Brain microvascular endothelial cell (primary cell): ENCODE measurements around the gene HBS1L.

Experiments
- DNase-seq: peaks from one replicate; pipeline ENCODE4 v3.0.0-alpha.2; 2020
- H3K27ac ChIP-seq: fragments of 250-450 bp; sonication (Bioruptor Pico); 2 replicates; pipeline ENCODE4 v1.5.1; 2020; ENCODE audit warnings: mild to moderate bottlenecking, moderate library complexity
- H3K27me3 ChIP-seq: fragments of 250-450 bp; sonication (Bioruptor Pico); replicated peaks from 2 replicates; pipeline ENCODE4 v1.5.1; 2020; ENCODE audit warnings: mild to moderate bottlenecking
- H3K36me3 ChIP-seq: fragments of 250-450 bp; sonication (Bioruptor Pico); replicated peaks from 2 replicates; pipeline ENCODE4 v1.5.1; 2020; ENCODE audit warnings: mild to moderate bottlenecking
- H3K4me3 ChIP-seq: 2 replicates; pipeline ENCODE4 v1.5.1; 2011; ENCODE audit warnings: low read depth, mild to moderate bottlenecking, control low read depth, low read length, moderate library complexity
- in situ Hi-C: cut with HindIII; loops from 2 replicates; pipeline ENCODE4 v1.10.0; 2017; ENCODE audit warnings: low sequenced_read_pairs, low pct_ligation_motif_present
- TF ChIP-seq, protein P1 (sequence below): IDR thresholded peaks from 2 replicates; pipeline ENCODE4 v1.5.1; 2011; ENCODE audit warnings: low read depth, mild to moderate bottlenecking, moderate library complexity, low read length, control low read depth, inconsistent platforms; ENCODE audit errors: missing control alignments

Gene HBS1L

DNA sequence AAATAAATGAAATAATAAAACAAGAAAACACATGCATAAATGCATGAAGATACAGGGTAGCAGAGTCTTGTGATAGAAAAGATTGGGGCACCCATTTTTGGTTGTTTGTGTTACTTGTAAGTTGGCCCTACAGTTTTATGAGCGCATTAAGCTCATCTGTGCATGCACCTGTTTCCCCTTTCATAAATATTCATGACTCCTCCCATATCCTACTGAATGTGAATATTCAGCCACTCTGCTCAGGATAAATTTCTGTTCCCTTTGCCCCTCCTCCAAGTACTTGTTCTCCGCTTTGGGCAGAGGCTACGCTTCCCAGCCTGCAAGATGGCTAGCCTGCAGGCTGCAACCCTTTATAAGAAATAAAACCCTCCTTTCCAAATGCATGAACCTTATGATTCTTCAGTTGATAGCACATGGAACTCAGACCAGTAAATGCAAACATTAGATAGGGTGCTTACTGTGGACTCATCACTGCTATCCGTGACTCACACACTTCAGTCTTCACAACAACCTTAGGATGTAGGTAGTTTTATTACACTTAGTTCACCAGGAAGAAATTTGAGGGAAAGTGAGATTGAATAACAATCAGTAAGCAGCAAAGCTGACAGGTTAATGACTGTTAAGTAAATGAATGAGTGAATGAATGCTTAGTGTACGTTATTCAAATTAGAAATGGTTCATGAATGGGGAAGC lies 119.7 kb downstream of the HBS1L start:
- in situ Hi-C loops = no loop called here
- H3K27ac ChIP-seq = no peak overlapping the region

DNA sequence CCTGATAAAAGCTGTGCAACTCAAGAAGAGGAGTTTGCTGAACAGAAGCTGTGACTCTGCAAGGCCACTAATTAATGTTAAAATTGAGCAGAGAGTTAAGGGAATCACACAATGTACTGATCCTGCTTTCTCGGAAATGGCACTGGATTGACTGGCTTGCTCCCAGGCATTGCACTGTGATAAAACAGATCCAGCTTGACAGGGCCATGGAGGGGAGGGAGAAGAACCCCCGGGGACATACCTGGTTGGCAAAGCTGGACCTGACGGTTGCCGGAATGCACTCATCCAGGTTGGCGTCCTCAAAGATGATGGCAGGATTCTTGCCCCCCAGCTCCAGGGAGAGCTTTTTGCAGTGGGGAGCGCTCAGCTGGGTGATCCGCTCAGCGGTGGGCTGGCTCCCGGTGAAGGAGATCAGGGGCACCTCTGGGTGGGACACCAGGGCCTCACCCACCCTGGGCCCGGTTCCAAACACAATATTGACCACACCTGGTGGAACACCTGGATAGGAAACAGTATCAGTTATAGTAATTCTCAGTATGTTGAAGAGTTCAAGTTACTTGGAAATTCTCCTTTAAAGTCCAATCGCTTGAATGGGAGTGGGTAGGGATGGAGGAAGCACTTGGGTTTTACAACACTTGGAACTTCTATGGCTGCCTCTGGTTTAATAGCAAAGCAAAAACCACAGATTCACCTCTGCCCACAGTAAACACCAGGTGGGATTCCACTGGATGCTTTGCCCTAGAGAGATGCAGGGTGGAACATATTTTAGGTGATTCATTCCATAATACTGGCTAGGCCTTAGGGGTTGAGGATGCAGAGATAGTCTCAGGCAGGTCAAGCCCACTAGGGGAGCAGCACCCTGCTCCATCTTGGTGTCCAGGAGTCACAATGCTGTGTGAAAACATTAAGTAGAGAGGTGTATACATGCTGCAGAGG lies 121.8 kb downstream of the HBS1L start:
- in situ Hi-C loops = no loop called here
- H3K27me3 ChIP-seq = no peaks in the 10 kb centered on the region
- H3K27ac ChIP-seq = no peak overlapping the region
- no peak overlapping the region for H3K4me3 ChIP-seq
- TF ChIP-seq, protein P1, sequence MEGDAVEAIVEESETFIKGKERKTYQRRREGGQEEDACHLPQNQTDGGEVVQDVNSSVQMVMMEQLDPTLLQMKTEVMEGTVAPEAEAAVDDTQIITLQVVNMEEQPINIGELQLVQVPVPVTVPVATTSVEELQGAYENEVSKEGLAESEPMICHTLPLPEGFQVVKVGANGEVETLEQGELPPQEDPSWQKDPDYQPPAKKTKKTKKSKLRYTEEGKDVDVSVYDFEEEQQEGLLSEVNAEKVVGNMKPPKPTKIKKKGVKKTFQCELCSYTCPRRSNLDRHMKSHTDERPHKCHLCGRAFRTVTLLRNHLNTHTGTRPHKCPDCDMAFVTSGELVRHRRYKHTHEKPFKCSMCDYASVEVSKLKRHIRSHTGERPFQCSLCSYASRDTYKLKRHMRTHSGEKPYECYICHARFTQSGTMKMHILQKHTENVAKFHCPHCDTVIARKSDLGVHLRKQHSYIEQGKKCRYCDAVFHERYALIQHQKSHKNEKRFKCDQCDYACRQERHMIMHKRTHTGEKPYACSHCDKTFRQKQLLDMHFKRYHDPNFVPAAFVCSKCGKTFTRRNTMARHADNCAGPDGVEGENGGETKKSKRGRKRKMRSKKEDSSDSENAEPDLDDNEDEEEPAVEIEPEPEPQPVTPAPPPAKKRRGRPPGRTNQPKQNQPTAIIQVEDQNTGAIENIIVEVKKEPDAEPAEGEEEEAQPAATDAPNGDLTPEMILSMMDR = no peak
- H3K36me3 ChIP-seq = no peaks in the 10 kb centered on the region
- DNase-seq = no peak

More for the DNA sequence above, 119.7 kb downstream of the HBS1L start:
- Histone ChIP-seq H3K4me3 (no peak overlapping the region), H3K36me3 (no peaks in the 10 kb centered on the region), H3K27me3 (no peaks in the 10 kb centered on the region)
- TF ChIP-seq, protein P1 = no peak
- DNase-seq = no peak

DNA sequence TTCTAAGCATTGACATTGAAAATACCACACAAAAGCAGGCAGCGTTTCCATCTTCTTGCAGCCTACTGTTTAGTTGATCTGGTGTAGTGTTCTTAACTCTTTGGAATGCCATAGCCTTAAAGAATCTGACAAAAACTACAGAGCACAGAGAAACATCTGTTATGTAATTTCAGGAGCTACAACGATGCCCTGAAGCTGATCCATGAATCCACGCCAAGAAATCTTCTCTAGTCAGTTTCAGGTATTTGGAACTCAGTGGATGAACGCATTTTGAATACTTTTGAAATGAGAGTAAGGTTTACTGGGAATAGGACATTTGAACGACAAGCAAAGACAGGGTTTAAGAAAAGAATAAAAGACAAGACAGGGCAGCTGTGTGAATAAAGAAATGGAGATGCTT lies 122.5 kb downstream of the HBS1L start:
- no peak for DNase-seq
- Histone ChIP-seq H3K36me3 (no peaks in the 10 kb centered on the region), H3K27ac (no peak overlapping the region), H3K4me3 (no peak overlapping the region), H3K27me3 (no peaks in the 10 kb centered on the region)
- TF ChIP-seq, protein P1 = no peak
- in situ Hi-C loops = no loop called here

DNA sequence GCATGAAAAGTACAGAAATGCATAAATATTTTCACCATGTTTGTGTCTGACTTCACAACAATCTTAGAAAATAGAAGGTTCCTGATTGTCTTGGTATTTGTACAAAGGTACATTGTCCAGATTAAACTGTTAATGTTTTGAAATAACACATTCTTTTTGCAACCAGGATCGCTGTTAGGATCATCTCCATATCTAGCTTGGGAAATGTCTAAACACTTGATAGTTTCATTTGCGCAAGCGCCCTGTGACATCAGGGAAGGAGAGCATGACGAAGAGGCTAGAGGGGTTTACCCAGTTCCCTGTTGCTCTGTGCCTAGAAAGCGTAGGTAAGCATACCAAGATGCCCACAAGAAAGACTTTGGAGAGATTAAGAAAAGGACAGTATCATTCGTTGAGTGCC lies 124.2 kb downstream of the HBS1L start:
- no peaks in the 10 kb centered on the region for H3K27me3 ChIP-seq
- H3K36me3 ChIP-seq = no peaks in the 10 kb centered on the region
- no peak for DNase-seq
- TF ChIP-seq, protein P1 = no peak
- in situ Hi-C loops = no loop called here
- no peak overlapping the region for H3K27ac ChIP-seq
- no peak overlapping the region for H3K4me3 ChIP-seq

DNA sequence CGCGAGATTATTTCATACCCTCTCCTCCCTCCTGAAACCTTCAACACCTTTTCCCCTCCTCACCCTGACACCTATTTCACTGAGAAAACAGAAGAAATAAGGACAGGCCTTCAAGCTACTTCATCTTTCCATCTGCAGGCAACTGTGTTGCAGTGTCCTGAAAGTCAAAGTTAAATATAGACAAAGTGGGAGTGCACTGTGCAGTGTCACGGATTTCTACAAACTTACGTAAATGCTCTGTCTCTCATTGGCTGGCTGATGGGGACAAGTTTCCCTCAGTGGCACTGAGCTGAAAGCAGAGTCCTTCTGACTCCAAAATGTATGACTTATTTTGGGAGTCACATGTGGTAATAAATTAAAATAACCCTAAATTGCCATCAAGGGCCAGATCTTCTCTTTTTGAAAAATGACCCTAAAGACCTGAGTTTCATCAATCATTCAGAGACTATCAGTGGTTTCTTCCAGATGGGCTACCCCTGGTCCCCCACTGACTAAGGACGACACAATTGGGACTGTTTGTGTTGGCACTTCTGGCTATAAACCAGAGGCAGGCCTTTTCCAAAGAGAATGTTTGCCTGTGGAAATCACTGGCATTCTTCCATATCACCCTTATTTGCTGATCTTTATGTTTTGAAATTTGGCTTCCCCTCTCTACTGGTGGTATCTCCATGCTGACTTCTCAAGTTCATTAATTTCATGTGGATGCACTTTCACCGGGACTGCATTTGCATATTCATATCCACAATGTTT lies 126.3 kb downstream of the HBS1L start:
- TF ChIP-seq, protein P1 = no peak
- no peak overlapping the region for H3K27ac ChIP-seq
- in situ Hi-C loops = no loop called here
- DNase-seq = no peak
- H3K4me3 ChIP-seq = no peak overlapping the region
- H3K36me3 ChIP-seq = no peaks in the 10 kb centered on the region
- H3K27me3 ChIP-seq = no peaks in the 10 kb centered on the region
